ENCODE measurements around the gene TLE1. TPM values are rescaled to one million over a fixed set of nuclear protein-coding genes. Genes with fewer than 3 reads are reported as not detected.

TLE1 gene
- total and polyA plus RNA-seq, 2 of the 4 experiments (the other 2 are of a cell fraction) = 36.0 to 51.0 TPM

DNA sequence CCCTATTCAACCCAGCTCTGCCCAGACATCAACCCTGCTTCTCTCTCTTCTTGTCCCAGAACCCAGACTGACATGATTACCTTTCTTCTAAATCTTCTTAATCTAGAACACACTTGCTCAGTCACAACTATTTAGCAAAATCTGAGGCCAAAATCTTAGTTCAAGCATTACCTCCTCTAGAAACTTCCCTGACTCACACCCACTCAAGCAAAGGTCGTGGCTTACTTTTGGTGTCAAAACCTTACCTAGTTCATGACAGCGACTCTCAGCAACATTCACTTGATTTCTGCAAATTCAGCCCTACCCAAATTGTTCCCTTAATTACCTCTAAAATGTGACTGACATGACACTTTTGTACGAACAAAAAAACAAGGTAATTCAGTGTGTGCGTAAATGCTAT lies 130.2 kb downstream of the TLE1 start:
- Histone ChIP-seq H2BK5ac (ENCODE audit: low read depth, low read length, poor library complexity, severe bottlenecking) (peak overlapping the region; percentile 61), H2AK9ac (replicated peaks; ENCODE audit: low read depth, low read length, poor library complexity) (peak overlapping the region; percentile 68), H3K79me1 (ENCODE audit: low read depth in 1 of 2, low read length in 2 of 2) (no peaks in the 10 kb centered on the region), H2AFZ (replicated peaks; ENCODE audit: low read length, poor library complexity) (no peak overlapping the region), H3K23ac (ENCODE audit: low read depth, low read length) (peak overlapping the region; percentile 83), H3K9me1 (ENCODE audit: insufficient read depth, low read length) (peaks cover 22% of the 10 kb centered on the region), H3K9ac (ENCODE audit: low read depth, low read length) (no peak overlapping the region), H4K91ac (ENCODE audit: insufficient read depth, low read depth, low read length) (peak overlapping the region; percentile 90), H3K27ac (ENCODE audit: insufficient read depth, low read length) (peak overlapping the region; percentile 69), H3K4ac (ENCODE audit: low read depth, low read length) (peak overlapping the region; percentile 90), H3K4me1 (ENCODE audit: control insufficient read depth, insufficient read depth, low read length) (peaks cover 25% of the 10 kb centered on the region), H3K36me3 (ENCODE audit: control insufficient read depth, insufficient read depth, low read length) (no peaks in the 10 kb centered on the region), H2AK5ac (ENCODE audit: low read depth, low read length) (peak overlapping the region; percentile 86), H3K4me3 (ENCODE audit: insufficient read depth, low read depth, low read length) (no peak overlapping the region), H4K20me1 (ENCODE audit: insufficient read depth, low read length) (no peaks in the 10 kb centered on the region), H4K8ac (ENCODE audit: low read depth in 2 of 2, low read length in 2 of 2) (peak overlapping the region; percentile 14 to 84; a peak in 3 of 4 replicates), H2BK120ac (ENCODE audit: low read depth, low read length) (peak overlapping the region; percentile 96), H3K27me3 (ENCODE audit: control insufficient read depth, insufficient read depth, low read length) (no peaks in the 10 kb centered on the region), H3K14ac (replicated peaks; ENCODE audit: low read depth, low read length) (peak overlapping the region; percentile 79), H3K4me2 (ENCODE audit: low read depth, low read length) (no peak overlapping the region; the same call in 1 of the 2 replicates), H3K18ac (ENCODE audit: low read depth, low read length) (peak overlapping the region; percentile 96), H2BK15ac (ENCODE audit: low read depth, low read length) (peak overlapping the region; percentile 85), H4K5ac (ENCODE audit: low read depth, low read length) (peak overlapping the region; percentile 12), H3K56ac (ENCODE audit: extremely low read depth, insufficient read depth, low read length) (peak overlapping the region; percentile 59; the same call in 1 of the 2 replicates), H3K9me3 (ENCODE audit: control insufficient read depth, insufficient read depth, low read length) (no peaks in the 10 kb centered on the region), H2BK20ac (ENCODE audit: low read depth, low read length) (peak overlapping the region; percentile 97)
- 100% methylated on average over 1 of the region's 4 CpGs; no CpG with 5 or more reads in 1 of the 2 experiments for WGBS, 2 experiments (ENCODE audit: extremely low coverage in 2 of 2, insufficient read length in 1 of 2)
- dilution Hi-C loops (cut with HindIII; ENCODE audit: low sequenced_read_pairs, unreplicated experiment) = no loop called here
- no peak for ATAC-seq (ENCODE audit: low read depth)
- intact Hi-C loops (cut with micrococcal nuclease) = loop anchor here (2.0 to 5.0 kb wide), 2 partner anchors 76 to 167 kb away; no protein-coding TSS in a partner anchor
- no peak for TF ChIP-seq RFX5 (IDR thresholded peaks at IDR 0.05; ENCODE audit: low read depth, low read length)
- no peak for TF ChIP-seq FOS (IDR thresholded peaks at IDR 0.05; ENCODE audit: low read depth, low read length)
- no peak for TF ChIP-seq NFE2L2 (IDR thresholded peaks at IDR 0.05; ENCODE audit: low read depth, low read length)
- TF ChIP-seq, protein P1, sequence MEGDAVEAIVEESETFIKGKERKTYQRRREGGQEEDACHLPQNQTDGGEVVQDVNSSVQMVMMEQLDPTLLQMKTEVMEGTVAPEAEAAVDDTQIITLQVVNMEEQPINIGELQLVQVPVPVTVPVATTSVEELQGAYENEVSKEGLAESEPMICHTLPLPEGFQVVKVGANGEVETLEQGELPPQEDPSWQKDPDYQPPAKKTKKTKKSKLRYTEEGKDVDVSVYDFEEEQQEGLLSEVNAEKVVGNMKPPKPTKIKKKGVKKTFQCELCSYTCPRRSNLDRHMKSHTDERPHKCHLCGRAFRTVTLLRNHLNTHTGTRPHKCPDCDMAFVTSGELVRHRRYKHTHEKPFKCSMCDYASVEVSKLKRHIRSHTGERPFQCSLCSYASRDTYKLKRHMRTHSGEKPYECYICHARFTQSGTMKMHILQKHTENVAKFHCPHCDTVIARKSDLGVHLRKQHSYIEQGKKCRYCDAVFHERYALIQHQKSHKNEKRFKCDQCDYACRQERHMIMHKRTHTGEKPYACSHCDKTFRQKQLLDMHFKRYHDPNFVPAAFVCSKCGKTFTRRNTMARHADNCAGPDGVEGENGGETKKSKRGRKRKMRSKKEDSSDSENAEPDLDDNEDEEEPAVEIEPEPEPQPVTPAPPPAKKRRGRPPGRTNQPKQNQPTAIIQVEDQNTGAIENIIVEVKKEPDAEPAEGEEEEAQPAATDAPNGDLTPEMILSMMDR (conservative IDR thresholded peaks at IDR 0.05; ENCODE audit: low read depth, low read length) = no peak
- no peak for TF ChIP-seq MAZ (IDR thresholded peaks at IDR 0.05; ENCODE audit: borderline replicate concordance, low read depth, low read length)
- no peak for TF ChIP-seq RAD21 (IDR thresholded peaks at IDR 0.05; ENCODE audit: low read length)
- TF ChIP-seq, protein P2, sequence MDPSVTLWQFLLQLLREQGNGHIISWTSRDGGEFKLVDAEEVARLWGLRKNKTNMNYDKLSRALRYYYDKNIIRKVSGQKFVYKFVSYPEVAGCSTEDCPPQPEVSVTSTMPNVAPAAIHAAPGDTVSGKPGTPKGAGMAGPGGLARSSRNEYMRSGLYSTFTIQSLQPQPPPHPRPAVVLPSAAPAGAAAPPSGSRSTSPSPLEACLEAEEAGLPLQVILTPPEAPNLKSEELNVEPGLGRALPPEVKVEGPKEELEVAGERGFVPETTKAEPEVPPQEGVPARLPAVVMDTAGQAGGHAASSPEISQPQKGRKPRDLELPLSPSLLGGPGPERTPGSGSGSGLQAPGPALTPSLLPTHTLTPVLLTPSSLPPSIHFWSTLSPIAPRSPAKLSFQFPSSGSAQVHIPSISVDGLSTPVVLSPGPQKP (IDR thresholded peaks at IDR 0.05; ENCODE audit: borderline replicate concordance, low read depth, low read length) = no peak
- in situ Hi-C loops (cut with MboI; ENCODE audit: low sequenced_read_pairs) = no loop called here
- BruUV-seq (replicated peaks) = no TSS peak
- POLR2A ChIA-PET (ENCODE audit: unreplicated experiment) = no interaction called here
- CTCF ChIA-PET = no interaction called here
- DNase-seq = no peak

Data from IMR-90 (cell line).